Glutamatergic neuron (in vitro differentiated cells): ENCODE data around the gene VPS37B. TPM values are rescaled to one million over a fixed set of nuclear protein-coding genes. Genes with fewer than 3 reads are reported as not detected.

Source experiments
- DNase-seq: peaks from one replicate; pipeline ENCODE4 v3.0.0; 2022
- H3K27ac Mint-ChIP-seq: one replicate; pipeline ENCODE4 v1.8.0; 2020; ENCODE audit warnings: mild to moderate bottlenecking, mixed read lengths, inconsistent platforms; ENCODE audit not compliant: unreplicated experiment
- H3K27me3 Mint-ChIP-seq: one replicate; pipeline ENCODE4 v1.8.0; 2020; ENCODE audit warnings: mild to moderate bottlenecking, moderate library complexity, mixed read lengths, inconsistent platforms; ENCODE audit not compliant: unreplicated experiment
- H3K36me3 Mint-ChIP-seq: one replicate; pipeline ENCODE4 v1.8.0; 2020; ENCODE audit warnings: mild to moderate bottlenecking, mixed read lengths, inconsistent platforms; ENCODE audit not compliant: unreplicated experiment
- H3K4me1 Mint-ChIP-seq: one replicate; pipeline ENCODE4 v1.8.0; 2020; ENCODE audit warnings: mild to moderate bottlenecking, low read depth, mixed read lengths, inconsistent platforms; ENCODE audit not compliant: unreplicated experiment
- H3K4me3 Mint-ChIP-seq: one replicate; pipeline ENCODE4 v1.8.0; 2020; ENCODE audit warnings: mild to moderate bottlenecking, mixed read lengths, inconsistent platforms; ENCODE audit not compliant: unreplicated experiment
- H3K9me3 Mint-ChIP-seq: one replicate; pipeline ENCODE4 v1.8.0; 2020; ENCODE audit warnings: mild to moderate bottlenecking, moderate library complexity, mixed read lengths, inconsistent platforms; ENCODE audit not compliant: unreplicated experiment
- total RNA-seq: library from RNA; stranded (reverse); fragmentation: NEBNext Ultra II Directional; extraction: Animal tissue kit (Norgen Biotek cat#: 25700); gene quantifications from one replicate; pipeline ENCODE4 v1.2.1, GENCODE V29; 2021; ENCODE audit not compliant: unreplicated experiment
- TF ChIP-seq, protein P1 (sequence below): fragments of 200-600 bp; sonication (generic); IDR thresholded peaks from one replicate; pipeline ENCODE4 v1.5.0; 2021; ENCODE audit not compliant: partially characterized antibody, unreplicated experiment

VPS37B gene
- total RNA-seq, 1 donor from 2014 or later = 19.7 TPM

DNA sequence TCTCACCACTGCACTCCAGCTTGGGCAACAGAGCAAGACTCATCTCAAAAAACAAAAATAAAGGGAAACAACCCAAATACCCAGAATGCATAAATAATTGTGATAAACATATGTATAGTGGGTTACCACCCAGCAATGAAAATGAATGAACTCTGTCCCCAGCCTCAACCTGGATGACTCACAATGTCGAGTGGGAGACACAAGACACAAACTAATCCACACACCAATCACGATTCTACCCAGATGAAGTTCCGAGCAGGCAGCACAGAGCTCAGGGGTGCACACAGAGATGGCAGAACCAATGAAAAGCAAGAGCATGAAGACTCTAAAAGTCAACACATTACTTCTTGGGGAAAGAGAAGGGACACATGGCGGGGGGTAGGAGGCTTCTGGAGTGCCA is 43.2 kb upstream of the VPS37B start:
- H3K27ac Mint-ChIP-seq = no peak overlapping the region
- peaks cover 2% of the 10 kb centered on the region for H3K9me3 Mint-ChIP-seq
- H3K4me1 Mint-ChIP-seq = no peaks in the 10 kb centered on the region
- peaks cover 4% of the 10 kb centered on the region for H3K27me3 Mint-ChIP-seq
- TF ChIP-seq, protein P1, sequence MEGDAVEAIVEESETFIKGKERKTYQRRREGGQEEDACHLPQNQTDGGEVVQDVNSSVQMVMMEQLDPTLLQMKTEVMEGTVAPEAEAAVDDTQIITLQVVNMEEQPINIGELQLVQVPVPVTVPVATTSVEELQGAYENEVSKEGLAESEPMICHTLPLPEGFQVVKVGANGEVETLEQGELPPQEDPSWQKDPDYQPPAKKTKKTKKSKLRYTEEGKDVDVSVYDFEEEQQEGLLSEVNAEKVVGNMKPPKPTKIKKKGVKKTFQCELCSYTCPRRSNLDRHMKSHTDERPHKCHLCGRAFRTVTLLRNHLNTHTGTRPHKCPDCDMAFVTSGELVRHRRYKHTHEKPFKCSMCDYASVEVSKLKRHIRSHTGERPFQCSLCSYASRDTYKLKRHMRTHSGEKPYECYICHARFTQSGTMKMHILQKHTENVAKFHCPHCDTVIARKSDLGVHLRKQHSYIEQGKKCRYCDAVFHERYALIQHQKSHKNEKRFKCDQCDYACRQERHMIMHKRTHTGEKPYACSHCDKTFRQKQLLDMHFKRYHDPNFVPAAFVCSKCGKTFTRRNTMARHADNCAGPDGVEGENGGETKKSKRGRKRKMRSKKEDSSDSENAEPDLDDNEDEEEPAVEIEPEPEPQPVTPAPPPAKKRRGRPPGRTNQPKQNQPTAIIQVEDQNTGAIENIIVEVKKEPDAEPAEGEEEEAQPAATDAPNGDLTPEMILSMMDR = no peak
- no peaks in the 10 kb centered on the region for H3K36me3 Mint-ChIP-seq
- H3K4me3 Mint-ChIP-seq = no peak overlapping the region
- DNase-seq = no peak

DNA sequence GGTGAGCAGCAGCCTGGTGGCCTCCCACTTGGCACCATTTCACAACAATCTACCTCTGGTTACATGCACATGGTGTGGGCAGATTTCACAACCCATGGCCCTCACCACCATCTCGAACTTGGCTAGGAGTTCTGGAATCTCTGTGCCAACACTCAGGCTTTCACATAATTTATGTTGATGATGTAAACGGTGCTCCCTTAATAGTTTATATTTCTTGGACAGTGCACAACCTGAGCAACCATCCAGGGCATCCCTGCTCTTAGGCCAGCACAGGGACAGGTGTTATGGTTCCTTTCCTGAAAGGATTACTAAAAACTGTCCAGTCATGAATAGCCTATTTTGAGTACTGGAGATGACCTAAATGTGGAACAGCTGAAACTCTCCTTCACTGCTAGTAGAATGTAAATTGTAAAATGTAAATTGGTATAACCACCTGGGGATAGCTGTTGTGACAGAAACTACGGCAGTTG is 41.7 kb upstream of the VPS37B start:
- Mint-ChIP-seq H3K4me1 (no peaks in the 10 kb centered on the region), H3K36me3 (no peaks in the 10 kb centered on the region), H3K4me3 (no peak overlapping the region), H3K27ac (no peak overlapping the region), H3K27me3 (peaks cover 2% of the 10 kb centered on the region), H3K9me3 (peaks cover 2% of the 10 kb centered on the region)
- no peak for DNase-seq
- TF ChIP-seq, protein P1 = no peak

DNA sequence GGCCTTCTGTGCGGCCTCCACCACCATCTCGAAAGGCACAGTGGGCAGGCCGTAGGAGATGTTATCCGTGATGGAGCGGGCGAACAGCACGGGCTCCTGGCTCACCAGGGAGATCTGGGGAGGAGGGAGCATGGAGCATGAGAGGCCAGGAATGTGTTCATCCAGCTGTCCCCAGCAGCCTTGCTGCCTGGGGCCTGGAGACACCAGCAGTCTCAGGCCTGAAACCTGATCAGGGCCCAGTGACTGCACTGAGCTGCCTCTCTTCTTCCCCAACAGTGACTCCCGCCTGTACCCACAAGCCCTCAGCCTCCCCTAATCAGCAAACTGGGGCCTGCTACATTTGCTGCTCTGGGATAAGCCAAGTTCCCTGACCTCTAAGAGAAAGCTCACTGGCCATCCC is 39.4 kb upstream of the VPS37B start:
- no peak overlapping the region for H3K27ac Mint-ChIP-seq

DNA sequence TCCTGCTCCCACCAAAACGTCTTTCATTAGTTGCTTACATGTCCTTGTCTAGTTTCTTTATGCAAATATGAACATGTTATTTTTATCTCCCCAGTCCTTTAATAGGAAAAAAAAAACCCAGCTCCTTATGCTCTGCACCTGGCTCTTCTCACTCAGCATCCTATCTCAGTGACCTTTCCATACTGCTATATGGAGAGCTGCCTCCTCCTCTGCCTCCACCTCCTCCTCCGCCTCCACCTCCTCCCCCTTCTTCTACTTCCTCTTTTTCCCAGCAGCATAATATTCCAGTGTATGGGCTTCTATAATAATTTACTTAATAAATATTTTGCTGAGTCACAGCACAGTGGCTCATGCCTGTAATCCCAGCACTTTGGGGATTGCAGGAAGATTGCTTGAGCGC is 38.8 kb upstream of the VPS37B start:
- H3K4me3 Mint-ChIP-seq = no peak overlapping the region
- H3K36me3 Mint-ChIP-seq = no peaks in the 10 kb centered on the region
- no peak overlapping the region for H3K27ac Mint-ChIP-seq
- no peak for DNase-seq
- no peaks in the 10 kb centered on the region for H3K4me1 Mint-ChIP-seq
- peaks cover 2% of the 10 kb centered on the region for H3K9me3 Mint-ChIP-seq
- TF ChIP-seq, protein P1 = no peak
- H3K27me3 Mint-ChIP-seq = peaks cover 6% of the 10 kb centered on the region

More for the DNA sequence above, 39.4 kb upstream of the VPS37B start:
- Mint-ChIP-seq H3K36me3 (no peaks in the 10 kb centered on the region), H3K4me3 (no peak overlapping the region), H3K4me1 (no peaks in the 10 kb centered on the region), H3K27me3 (peaks cover 6% of the 10 kb centered on the region), H3K9me3 (peaks cover 2% of the 10 kb centered on the region)
- no peak for DNase-seq
- TF ChIP-seq, protein P1 = no peak

DNA sequence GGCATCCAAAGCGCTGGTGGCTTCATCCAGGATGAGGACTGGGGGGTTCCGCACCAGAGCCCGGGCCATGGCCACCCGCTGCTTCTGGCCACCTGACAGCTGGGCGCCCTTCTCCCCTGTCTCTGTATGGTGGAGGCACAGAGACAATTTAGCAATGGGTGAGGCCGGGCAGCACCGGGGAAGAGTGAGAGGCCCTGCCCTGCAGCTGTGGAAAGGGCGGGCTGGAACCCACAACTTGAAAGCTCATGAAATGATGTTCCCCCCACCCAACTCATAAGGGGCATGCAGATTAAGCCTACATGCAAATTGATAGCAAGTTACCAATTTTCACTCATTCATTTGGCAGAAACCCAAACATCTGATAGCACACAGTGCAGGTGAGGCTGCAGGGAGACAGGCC is 36.3 kb upstream of the VPS37B start:
- no peak for DNase-seq
- TF ChIP-seq, protein P1 = no peak
- Mint-ChIP-seq H3K9me3 (no peaks in the 10 kb centered on the region), H3K4me1 (no peaks in the 10 kb centered on the region), H3K27ac (no peak overlapping the region), H3K4me3 (no peak overlapping the region), H3K27me3 (peaks cover 6% of the 10 kb centered on the region), H3K36me3 (no peaks in the 10 kb centered on the region)
